CD14-positive monocyte (primary cell): ENCODE data around the gene RRP7A. TPM values are rescaled to one million over a fixed set of nuclear protein-coding genes. Genes with fewer than 3 reads are reported as not detected.
A peak's percentile ranks its signal among the peaks of the same experiment; 100 is the strongest.
"Not testable (repeated sequence)": the region's sequence is repeated elsewhere in the genome, so short reads cannot be mapped to it uniquely, and the experiment has no call there.

ENCODE experiments used
- DNase-seq, 3 donors: peaks; one replicate each; pipeline ENCODE4 v3.0.0-alpha.2; 2011 to 2022
- H2AFZ ChIP-seq: 2 replicates; pipeline ENCODE4 v1.6.0; 2012; ENCODE audit warnings: mild to moderate bottlenecking, low read depth, low read length, inconsistent platforms; ENCODE audit not compliant: insufficient read depth, poor library complexity, severe bottlenecking
- H3K27ac ChIP-seq, 2 donors: 1 replicate in 1 of 2; 2 replicates in 1 of 2; pipeline ENCODE4 v1.5.1; 2012 to 2013; ENCODE audit warnings: low read length in 2 of 2, control low read depth in 1 of 2, inconsistent platforms in 1 of 2, low read depth in 1 of 2, mild to moderate bottlenecking in 1 of 2
- H3K27me3 ChIP-seq, 2 donors: one replicate each; pipeline versions ENCODE4 v1.6.0 to v1.6.1; 2011 to 2013; ENCODE audit warnings: low read length in 2 of 2; ENCODE audit not compliant: control insufficient read depth in 2 of 2, insufficient read depth in 2 of 2
- H3K36me3 ChIP-seq, 2 donors: replicated peaks in 1 of 2; 1 replicate in 1 of 2; 2 replicates in 1 of 2; pipeline versions ENCODE4 v1.5.1 to v1.6.1; 2012 to 2013; ENCODE audit warnings: low read length in 2 of 2, control low read depth in 1 of 2, inconsistent platforms in 1 of 2, mild to moderate bottlenecking in 1 of 2; ENCODE audit not compliant: insufficient read depth in 2 of 2, control insufficient read depth in 1 of 2
- H3K4me1 ChIP-seq, 2 donors: 1 replicate in 1 of 2; 2 replicates in 1 of 2; pipeline versions ENCODE4 v1.5.1 to v1.6.1; 2012 to 2013; ENCODE audit warnings: low read length in 2 of 2, control low read depth in 1 of 2, inconsistent platforms in 1 of 2, mild to moderate bottlenecking in 1 of 2, moderate library complexity in 1 of 2; ENCODE audit not compliant: insufficient read depth in 2 of 2, control insufficient read depth in 1 of 2
- H3K4me2 ChIP-seq: replicated peaks from 2 replicates; pipeline ENCODE3; 2012; ENCODE audit warnings: low read length, moderate library complexity, mild to moderate bottlenecking; ENCODE audit not compliant: poor library complexity, severe bottlenecking; ENCODE audit errors: extremely low read depth
- H3K4me3 ChIP-seq, 3 experiments: fragments of 200-600 bp in 1 of 3; sonication (generic) in 1 of 3; replicated peaks in 1 of 3; 1 replicate in 2 of 3; 2 replicates in 1 of 3; pipeline ENCODE4 v1.5.1; 2011 to 2013; ENCODE audit warnings: low read length in 3 of 3, mild to moderate bottlenecking in 3 of 3, control low read depth in 2 of 3, low read depth in 2 of 3, inconsistent platforms in 1 of 3, moderate library complexity in 1 of 3
- H3K79me2 ChIP-seq: 2 replicates; pipeline ENCODE4 v1.6.0; 2012; ENCODE audit warnings: mild to moderate bottlenecking, control low read depth, inconsistent platforms, low read length, moderate library complexity; ENCODE audit not compliant: insufficient read depth
- H3K9ac ChIP-seq: 2 replicates; pipeline ENCODE4 v1.6.0; 2017; ENCODE audit warnings: low read length, mild to moderate bottlenecking; ENCODE audit not compliant: insufficient read depth, poor library complexity, severe bottlenecking
- H3K9me3 ChIP-seq, 2 donors: replicated peaks in 1 of 2; 1 replicate in 1 of 2; 2 replicates in 1 of 2; pipeline versions ENCODE4 v1.5.1 to v1.6.1; 2012 to 2013; ENCODE audit warnings: low read length in 2 of 2, control low read depth in 1 of 2; ENCODE audit not compliant: control insufficient read depth in 1 of 2, insufficient read depth in 1 of 2
- H4K20me1 ChIP-seq: 2 replicates; pipeline ENCODE4 v1.6.0; 2012; ENCODE audit warnings: mild to moderate bottlenecking, low read length, control low read depth, moderate library complexity; ENCODE audit not compliant: insufficient read depth
- H3K27ac Mint-ChIP-seq, 7 donors: one replicate each; pipeline ENCODE4 v1.8.0; 2020; ENCODE audit warnings: mild to moderate bottlenecking in 7 of 7, mixed read lengths in 7 of 7, moderate library complexity in 6 of 7, inconsistent platforms in 2 of 7
- H3K27me3 Mint-ChIP-seq, 3 donors: one replicate each; pipeline ENCODE4 v1.8.0; 2021 to 2022; ENCODE audit warnings: low read depth in 3 of 3, mild to moderate bottlenecking in 3 of 3, mixed read lengths in 3 of 3, moderate library complexity in 3 of 3, inconsistent platforms in 1 of 3
- H3K36me3 Mint-ChIP-seq, 2 donors: one replicate each; pipeline ENCODE4 v1.8.0; 2020; ENCODE audit warnings: mixed read lengths in 2 of 2, inconsistent platforms in 1 of 2, mild to moderate bottlenecking in 1 of 2
- H3K4me1 Mint-ChIP-seq: one replicate; pipeline ENCODE4 v1.8.0; 2020; ENCODE audit warnings: mild to moderate bottlenecking, mixed read lengths
- H3K4me3 Mint-ChIP-seq, 2 donors: one replicate each; pipeline ENCODE4 v1.8.0; 2020; ENCODE audit warnings: mild to moderate bottlenecking in 2 of 2, mixed read lengths in 2 of 2, moderate library complexity in 1 of 2
- H3K9me3 Mint-ChIP-seq, 7 donors: one replicate each; pipeline ENCODE4 v1.8.0; 2020 to 2022; ENCODE audit warnings: mixed read lengths in 7 of 7, mild to moderate bottlenecking in 6 of 7, moderate library complexity in 6 of 7, inconsistent platforms in 2 of 7
- WGBS: methylation state at CpG from one replicate; pipeline ENCODE4 v1.1.5; 2013; ENCODE audit warnings: missing lambda C conversion rate; ENCODE audit not compliant: insufficient coverage; 5-methylcytosine and 5-hydroxymethylcytosine counted together
- intact Hi-C, 2 donors: fragments of 100-400 bp; cut with micrococcal nuclease; formaldehyde crosslinking; loops; one replicate each; pipeline versions ENCODE4 v1.15.0 to v1.15.1; 2023
- polyA minus RNA-seq: library from RNA; depleted of rRNA, polyadenylated mRNA; stranded (reverse); fragments of >200 nt; gene quantifications from 2 replicates; pipeline ENCODE4 v1.2.3, GENCODE V29; 2012
- polyA plus RNA-seq, 3 donors: library from polyadenylated mRNA; depleted of rRNA in 1 of 3; unstranded in 2 of 3; stranded (reverse) in 1 of 3; fragments of 300-500 nt in 2 of 3; fragments of >200 nt in 1 of 3; fragmentation: Illumina TruSeq in 2 of 3; gene quantifications; 1 replicate in 2 of 3; 2 replicates in 1 of 3; pipeline ENCODE4 v1.2.3, GENCODE V29; 2012 to 2021
- total RNA-seq, 12 experiments: library from RNA in 1 of 12; stranded (reverse) in 1 of 12; fragments of 120-200 nt in 1 of 12; gene quantifications; one replicate each; pipeline ENCODE4 v1.2.4 and lab custom pipeline; 2013 to 2026; ENCODE audit warnings: mixed read lengths in 6 of 12, inconsistent platforms in 1 of 12
- TF ChIP-seq, protein P1 (sequence below): fragments of 200-600 bp; IDR thresholded peaks from one replicate; pipeline ENCODE4 v1.8.0; 2022; ENCODE audit warnings: antibody characterized with exemption, mild to moderate bottlenecking

RRP7A gene, protein sequence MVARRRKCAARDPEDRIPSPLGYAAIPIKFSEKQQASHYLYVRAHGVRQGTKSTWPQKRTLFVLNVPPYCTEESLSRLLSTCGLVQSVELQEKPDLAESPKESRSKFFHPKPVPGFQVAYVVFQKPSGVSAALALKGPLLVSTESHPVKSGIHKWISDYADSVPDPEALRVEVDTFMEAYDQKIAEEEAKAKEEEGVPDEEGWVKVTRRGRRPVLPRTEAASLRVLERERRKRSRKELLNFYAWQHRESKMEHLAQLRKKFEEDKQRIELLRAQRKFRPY
- total RNA-seq (2013) = 32.8 TPM
- polyA plus RNA-seq (10 to 100 TPM; 19.4 to 59.9 (median 29.1) TPM), polyA minus RNA-seq (20.2 and 24.9 TPM in 2 replicates), total RNA-seq (lab: John Stamatoyannopoulos, UW) (21.4 to 53.3 (median 35.8) reads per million in 11 experiments)

DNA sequence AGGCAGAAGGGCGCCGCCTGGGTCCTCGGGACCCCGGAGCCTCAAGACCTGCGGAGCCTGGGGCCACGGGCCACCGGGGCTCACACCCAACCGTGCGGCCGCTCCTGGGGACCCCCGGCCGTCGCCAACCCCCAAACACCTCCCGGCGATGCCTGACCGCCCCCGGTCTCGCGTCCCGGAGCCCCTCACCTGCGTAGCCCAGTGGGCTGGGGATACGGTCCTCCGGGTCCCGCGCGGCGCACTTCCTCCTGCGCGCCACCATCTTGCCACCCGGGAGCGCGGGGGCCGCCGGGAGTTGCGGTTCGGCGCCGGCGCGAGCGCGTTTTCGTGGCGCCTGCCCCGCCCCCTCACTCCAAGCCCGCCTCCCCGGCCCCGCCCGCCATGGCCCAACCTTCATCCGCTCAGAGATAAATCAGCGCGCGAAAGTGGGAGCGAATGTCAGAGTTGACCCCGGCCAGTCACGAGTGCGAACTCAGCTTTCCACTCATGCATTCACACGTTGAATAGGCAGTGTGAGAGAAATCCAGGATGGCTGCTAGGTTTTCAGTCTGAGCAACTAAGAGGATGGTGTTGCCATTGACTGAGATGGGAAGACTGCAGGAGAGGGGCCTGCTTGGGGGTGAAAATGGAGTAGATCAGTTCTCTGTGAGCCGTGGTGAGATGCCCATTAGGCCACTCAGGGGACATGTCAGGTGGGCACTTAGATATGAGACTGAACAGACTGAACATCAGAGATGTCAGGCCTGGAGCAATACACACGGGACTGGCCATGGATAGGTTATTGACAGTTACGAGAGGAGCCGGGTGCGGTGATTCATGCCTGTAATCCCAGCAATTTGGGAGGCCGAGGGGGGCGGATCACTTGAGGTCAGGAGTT lies at the start of gene RRP7A:
RRP7A (minus strand) TSS at position 272 of the 877 bp plus-strand sequence; CDS start at position 262, 10 bp downstream.
- TF ChIP-seq, protein P1, sequence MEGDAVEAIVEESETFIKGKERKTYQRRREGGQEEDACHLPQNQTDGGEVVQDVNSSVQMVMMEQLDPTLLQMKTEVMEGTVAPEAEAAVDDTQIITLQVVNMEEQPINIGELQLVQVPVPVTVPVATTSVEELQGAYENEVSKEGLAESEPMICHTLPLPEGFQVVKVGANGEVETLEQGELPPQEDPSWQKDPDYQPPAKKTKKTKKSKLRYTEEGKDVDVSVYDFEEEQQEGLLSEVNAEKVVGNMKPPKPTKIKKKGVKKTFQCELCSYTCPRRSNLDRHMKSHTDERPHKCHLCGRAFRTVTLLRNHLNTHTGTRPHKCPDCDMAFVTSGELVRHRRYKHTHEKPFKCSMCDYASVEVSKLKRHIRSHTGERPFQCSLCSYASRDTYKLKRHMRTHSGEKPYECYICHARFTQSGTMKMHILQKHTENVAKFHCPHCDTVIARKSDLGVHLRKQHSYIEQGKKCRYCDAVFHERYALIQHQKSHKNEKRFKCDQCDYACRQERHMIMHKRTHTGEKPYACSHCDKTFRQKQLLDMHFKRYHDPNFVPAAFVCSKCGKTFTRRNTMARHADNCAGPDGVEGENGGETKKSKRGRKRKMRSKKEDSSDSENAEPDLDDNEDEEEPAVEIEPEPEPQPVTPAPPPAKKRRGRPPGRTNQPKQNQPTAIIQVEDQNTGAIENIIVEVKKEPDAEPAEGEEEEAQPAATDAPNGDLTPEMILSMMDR = no peak
- Histone ChIP-seq H3K9me3 (no peaks in the 10 kb centered on the region), H3K4me2 (peak within 1 kb of the TSS; percentile 71), H2AFZ (peak within 1 kb of the TSS; percentile 81), H3K79me2 (peaks cover 23% of the 10 kb centered on the region), H3K27me3 (no peaks in the 10 kb centered on the region), H3K4me1 (peaks cover 12 to 13% of the 10 kb centered on the region in 2 donors), H3K27ac (peak within 1 kb of the TSS in 1 of 2 donors; percentile 78), H3K9ac (peak within 1 kb of the TSS; percentile 86), H3K4me3 (peak within 1 kb of the TSS; percentile 62 to 81 (median 75)), H3K36me3 (peaks cover 22 to 26% of the 10 kb centered on the region in 2 donors), H4K20me1 (peaks cover 5% of the 10 kb centered on the region)
- Mint-ChIP-seq H3K4me3 (peak within 1 kb of the TSS; percentile 95 to 100), H3K36me3 (peaks cover 24 to 26% of the 10 kb centered on the region in 2 donors), H3K9me3 (peaks cover 0 to 4% (median 0%) of the 10 kb centered on the region in 7 donors), H3K27me3 (peaks cover 0 to 4% (median 2%) of the 10 kb centered on the region in 3 donors), H3K4me1 (peaks cover 14% of the 10 kb centered on the region), H3K27ac (peak within 1 kb of the TSS; percentile 88 to 95 (median 94))
- peak; percentile 66 to 80 (median 78) for DNase-seq
- 8% methylated on average over 64 of the region's 65 CpGs for WGBS
- intact Hi-C loops = loop anchor here in 1 of 2 donors (5.0 to 10.0 kb wide), 2 partner anchors 33 to 65 kb away; partner anchors contain the start of gene SERHL2

DNA sequence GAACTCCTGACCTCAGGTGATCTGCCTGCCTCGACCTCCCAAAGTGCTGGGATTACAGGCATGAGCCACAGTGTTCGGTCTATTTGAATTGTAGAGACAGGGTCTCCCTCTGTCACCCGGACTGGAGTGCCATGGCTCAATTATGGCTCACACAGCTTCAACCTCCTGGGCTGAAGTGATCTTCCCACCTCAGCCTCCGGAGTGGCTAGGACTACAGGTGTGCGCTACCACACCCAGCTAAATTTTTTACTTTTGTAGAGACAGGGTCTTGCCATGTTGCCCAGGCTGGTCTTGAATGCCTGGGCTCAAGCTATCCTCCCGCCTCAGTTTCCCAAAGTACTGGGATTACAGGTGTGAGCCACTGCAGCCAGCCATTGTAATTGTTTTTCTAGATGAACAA lies 48.4 kb upstream of the RRP7A start:
- peaks cover 15 to 33% of the 10 kb centered on the region in 2 donors for H3K36me3 Mint-ChIP-seq
- H3K27me3 ChIP-seq, H3K27ac Mint-ChIP-seq, H3K4me1 Mint-ChIP-seq, H3K4me2 ChIP-seq, H3K4me1 ChIP-seq, H3K27ac ChIP-seq, H2AFZ ChIP-seq, H3K79me2 ChIP-seq, H3K9me3 Mint-ChIP-seq, H3K4me3 Mint-ChIP-seq, H3K9ac ChIP-seq, intact Hi-C loops, H3K9me3 ChIP-seq, H4K20me1 ChIP-seq, H3K4me3 ChIP-seq, H3K27me3 Mint-ChIP-seq, DNase-seq: not testable (repeated sequence)
- peaks cover 16 to 18% of the 10 kb centered on the region in 2 donors for H3K36me3 ChIP-seq
- 90% methylated on average over 2 of the region's 6 CpGs for WGBS
